ENCODE measurements around the gene HECTD3.
A peak's percentile ranks its signal among the peaks of the same experiment; 100 is the strongest.

Gene HECTD3

DNA sequence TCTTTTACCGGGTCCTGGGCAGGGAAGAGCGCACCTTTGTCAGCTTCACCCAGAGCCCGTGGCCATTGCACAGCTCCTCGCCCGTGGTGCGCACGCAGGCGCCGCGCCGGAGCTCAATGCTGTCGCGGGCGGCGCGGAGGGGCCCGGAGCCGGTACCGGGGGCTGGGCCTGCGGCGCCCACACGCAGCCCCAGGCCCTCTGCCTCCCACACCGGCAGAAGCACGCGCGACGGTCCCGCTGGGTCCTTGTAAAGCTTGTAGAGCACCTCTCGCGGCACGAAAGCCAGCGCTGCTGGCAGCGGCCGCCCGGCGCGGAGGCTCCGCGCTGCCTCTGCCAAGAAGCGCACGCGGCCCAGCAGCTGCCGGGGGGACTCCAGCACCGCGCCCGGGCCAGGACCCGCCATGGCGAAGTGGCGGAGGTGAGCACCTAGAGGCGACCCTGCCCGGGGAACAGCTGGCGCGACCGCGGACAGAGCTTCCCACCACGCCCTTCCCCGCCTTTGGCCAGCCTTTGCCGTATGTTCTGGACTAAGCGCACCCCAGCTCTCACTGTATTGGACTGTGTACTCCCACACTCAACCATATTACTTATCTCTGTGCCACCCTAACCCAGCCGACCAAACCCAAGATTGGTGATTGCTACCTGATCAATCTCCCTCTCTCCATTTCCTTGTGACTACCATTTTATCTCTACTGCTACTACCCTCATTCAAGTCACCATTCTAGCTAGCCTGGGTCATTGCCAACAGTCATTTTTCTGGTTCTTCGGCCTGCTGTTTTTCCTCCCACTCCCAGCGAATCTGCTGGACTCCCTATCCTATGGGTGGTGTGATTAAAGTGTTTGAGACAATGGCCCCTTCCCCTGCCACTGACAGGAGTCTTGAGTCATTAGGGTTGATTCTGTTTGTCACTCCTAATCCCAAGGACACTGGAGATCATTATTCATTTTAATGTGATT is at the start of gene HECTD3:
Gene HECTD3, minus strand, starts transcription at position 470 of the 957 bp plus-strand sequence. Its CDS starts 67 bp downstream, at position 403.
- DNase-seq, result peak; percentile 69

DNA sequence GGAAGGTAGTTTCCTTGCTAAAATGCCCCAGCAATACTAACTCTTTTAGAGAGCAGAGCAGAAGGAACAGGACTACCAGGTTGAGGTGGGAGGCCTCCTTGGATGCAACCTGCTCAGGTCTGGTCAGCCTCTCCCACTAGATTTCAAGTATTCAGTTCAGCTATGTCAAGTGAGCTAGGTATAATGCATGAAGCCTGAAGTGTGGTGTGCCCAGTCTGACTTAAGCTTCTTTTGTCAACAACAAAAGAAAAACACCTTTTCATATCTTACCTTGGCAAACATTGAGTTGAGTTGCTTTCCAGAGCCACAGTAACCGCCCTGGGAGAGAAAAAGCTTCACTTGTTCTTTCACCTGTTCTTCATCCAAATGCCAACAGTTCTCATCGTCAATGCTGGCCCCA is 48.7 kb upstream of the HECTD3 start:
- no peak for DNase-seq

DNA sequence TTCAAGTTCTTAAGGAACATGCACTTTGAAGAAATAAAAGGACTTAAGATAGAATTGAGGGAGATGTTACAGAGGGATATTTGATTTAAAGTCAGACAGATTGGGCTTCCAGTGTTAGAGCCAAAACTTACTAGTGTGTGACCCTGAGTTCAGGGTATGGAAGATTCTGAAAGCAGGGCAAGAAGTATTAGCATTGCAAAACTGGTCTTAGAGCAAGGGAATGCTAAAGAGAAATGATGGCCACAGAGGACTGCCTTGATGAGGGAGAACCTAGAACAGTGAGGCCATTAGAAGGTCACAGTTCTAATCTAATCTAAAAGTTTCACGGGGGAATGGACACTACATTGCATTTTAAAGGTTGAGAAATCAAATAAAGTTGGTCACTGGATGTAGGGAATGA is 46.4 kb upstream of the HECTD3 start:
- no peak for DNase-seq

DNA sequence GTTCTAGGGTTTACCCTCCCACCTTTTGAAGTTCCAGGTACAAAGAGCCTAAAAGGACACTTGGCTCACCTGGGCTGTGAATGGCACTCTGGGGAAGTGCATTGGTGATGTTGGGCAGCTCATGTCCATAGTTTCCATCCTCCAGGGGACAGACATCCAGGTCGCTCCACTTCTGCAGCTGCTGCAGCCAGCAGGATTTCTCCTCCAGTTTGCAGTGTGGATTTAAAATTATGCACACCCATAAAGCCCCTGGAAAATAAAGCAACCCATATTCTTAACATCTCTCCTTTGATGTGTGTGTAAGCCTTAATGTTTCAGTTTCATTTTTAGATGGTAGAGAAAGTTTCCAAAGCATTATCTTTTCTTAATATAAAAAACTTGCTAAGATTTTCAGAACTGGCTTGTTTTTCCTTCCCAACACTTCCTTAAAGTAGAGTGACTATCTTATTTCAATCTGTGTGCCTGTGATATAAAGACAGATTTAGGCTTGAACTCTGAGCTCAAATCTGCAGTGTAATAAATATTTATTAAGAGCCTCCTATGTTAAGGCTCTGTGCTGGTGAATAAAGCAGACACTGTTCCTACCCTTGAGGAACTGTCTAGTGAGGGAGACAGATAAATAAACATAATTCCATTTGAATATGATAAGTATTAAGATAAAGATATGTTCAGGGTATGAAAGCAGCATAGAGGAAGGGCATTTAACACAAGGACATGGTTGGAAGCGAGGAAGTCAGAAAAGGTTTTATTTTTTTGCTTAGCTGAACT is 40.1 kb upstream of the HECTD3 start:
- DNase-seq, result no peak

DNA sequence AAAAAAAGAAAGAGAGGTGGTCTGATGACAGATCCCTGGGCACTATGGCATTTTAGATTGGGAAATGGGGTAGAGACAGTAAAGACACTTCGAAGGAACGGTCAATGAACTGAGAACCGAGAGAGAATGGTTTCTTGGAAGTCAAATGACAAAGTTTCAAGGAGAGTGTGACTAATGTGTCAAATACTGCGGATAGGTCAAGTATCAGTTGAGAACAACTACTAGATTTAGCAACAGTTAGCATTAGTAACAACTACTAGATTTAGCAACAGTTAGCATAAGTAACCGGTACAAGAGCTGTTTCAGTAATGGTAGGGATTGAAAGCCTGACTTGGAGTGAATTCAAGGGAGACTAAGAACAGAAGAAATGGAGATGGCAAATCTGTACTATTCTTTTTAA is 35.9 kb upstream of the HECTD3 start:
- no peak for DNase-seq

DNA sequence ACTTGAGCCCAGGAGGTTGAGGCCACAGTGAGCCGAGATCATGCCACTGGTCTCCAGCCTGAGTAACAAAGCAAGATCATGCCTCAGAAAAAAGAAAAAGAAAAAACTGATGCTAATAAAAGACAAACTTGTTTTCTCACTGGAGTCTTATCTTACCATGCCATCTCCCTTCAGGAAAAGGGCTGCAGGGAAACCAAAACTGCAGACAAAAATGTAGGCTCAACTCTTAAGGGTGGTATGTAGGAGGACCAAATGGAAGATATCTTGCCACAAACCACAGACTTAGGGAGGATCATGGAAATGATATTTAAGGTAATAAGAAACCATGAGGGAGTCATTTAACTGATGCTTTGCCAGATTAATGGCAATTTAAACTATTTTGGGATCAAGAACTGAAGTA is 33.8 kb upstream of the HECTD3 start:
- no peak for DNase-seq

DNA sequence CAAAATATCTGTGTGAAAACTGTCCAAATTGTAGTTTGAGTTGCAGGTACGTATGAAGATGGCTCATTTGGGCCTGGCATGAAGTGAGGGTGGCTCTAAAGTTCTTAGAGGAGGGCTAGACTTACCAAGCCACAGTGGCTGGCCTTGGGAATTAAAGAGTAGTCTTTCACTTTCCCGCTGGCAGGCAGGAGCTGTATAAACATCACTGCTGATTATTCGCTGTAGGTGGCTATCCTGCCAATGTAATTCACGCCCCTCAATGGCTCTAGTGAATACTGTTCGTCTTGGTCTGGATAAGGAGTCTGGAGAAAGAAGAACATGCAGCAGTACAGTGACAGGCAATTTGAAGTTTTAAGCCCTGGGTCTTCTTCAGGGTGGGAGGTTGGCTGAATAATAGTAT is 32.0 kb upstream of the HECTD3 start:
- no peak for DNase-seq

DNA sequence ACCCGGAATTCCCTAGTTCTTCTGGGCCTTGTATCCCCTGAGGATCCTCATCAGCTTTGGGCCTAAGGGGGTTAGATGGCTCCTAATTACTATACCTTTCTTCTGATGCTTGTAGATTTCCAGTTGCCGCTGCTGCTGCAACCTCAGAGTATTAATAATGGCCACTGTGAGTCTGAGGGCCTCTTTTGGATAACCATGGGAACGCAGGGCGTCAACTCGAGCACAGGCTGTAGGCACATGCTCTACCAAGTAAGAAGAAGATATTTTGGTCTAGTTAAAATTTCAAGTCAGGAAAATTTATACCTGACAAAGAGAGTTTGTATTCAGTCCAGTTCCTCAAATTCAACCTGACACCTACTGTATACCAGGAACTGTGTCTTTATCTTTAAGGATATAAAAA is 29.2 kb upstream of the HECTD3 start:
- DNase-seq, result no peak

DNA sequence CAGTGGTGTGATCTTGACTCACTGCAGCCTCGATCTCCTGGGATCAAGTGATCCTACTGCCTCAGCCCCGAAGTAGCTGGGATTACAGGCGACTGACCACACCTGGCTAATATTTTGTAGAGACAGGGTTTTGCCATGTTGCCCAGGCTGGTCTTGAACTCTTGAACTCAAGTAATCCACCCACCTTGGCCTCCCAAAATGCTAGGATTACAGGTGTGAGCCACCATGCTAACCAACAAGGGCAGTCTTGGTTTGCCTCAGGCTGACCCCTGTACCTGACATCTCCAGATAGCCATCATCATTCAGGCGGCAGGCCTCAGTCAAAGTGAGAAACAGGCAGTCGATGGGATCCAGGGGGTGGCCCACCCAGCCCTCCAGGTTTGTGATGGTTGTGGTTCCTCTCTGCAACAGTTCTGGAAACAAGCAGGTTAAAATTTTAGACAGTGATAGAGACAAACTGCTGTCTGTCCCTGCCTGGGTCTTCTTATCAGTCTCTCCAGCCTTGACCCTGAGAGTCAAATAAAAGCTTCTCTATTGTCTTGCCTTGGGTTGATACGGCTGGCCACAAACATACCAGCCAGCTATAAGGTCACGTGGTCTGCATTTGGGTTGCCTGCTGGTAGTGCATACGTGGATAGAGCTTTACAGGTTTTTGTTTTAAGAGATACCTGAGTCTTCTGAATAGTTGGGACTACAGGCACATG is 27.7 kb upstream of the HECTD3 start:
- DNase-seq, result no peak

DNA sequence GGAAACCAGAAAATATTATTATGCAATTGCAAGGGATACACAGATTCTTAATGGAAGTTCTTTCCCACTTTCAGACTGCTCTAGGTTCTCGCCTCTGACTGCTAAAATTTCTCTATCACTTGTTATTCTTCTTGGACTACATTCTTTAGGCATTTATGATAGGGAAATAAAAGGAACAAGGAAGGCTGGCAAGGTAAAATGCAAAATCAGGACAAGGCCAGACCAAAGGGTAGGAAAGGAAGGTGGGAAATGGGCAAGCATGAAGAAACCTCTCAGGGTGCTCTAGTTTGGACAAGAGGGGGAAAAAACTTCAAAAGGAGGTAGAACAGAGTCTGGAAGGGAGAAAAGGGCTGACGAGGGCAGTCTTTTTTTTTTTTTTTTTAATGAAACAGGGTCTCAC is 27.1 kb upstream of the HECTD3 start:
- no peak for DNase-seq

DNA sequence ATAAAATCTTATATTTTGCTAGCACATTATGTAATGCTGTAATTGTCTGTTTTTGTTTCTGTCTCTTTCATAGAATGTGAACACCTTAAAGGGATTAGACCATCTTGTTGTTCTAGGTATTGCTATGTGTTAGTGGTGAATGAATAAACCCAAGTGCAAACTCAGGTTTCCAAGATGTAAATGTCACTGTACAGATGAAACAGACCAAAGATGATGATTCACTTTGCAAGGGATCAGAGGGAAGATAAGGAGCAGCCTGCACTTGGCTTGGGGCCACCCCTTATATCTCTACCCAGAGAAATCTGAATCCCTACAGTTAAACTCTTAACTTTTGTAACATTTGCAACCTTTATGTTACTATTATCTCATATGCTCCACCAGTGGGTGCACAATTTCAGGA is 26.3 kb upstream of the HECTD3 start:
- DNase-seq, result no peak

DNA sequence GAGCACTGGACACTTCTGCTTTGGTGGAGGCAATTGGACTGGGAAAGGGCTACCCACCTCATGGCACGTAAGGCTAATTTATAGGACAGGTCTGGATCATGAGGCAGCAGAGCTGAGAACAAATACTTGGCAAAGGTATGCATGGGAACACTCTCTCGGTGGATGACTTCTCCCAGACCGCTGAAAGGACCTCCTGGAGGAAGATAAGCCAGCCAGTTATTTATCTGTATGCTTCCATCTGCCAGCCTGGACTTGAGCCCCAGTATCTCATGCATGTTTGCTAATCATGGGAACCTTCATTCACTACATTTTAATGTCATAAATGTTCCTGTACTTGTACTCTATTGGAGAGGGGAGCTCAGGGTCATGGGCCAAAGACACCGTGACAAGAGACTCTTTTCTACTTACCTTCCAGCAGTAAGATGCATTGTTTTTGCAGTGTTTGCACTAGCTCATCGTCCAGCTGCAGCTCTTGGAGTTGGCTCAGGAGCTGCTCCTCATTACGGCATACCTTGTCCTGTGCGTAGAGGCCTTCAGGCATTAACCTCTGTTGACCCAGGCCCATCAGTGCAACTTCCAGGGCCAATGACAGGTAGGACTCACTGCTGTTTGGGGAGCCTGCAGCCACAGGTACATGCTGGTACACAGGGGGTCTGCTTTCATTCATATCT is 24.6 kb upstream of the HECTD3 start:
- no peak for DNase-seq

DNA sequence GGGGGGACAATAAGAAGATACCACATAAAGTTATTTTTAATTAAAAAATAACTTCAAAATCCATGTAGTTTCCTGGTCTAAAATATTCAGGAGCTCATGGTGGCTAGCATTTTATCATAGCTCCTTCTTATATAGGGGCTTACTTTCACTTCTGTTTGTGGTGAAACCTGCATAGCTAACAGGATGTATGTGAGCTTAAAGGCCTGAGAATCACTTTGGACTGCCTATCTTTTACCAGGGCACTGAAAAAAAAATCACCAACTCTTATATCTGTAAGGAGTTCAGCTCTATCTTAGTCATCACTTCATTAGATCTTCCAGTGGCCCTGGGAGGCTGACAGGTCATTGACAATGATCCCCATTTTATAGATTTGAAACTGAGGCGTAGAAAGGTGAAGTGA is 22.2 kb upstream of the HECTD3 start:
- no peak for DNase-seq

DNA sequence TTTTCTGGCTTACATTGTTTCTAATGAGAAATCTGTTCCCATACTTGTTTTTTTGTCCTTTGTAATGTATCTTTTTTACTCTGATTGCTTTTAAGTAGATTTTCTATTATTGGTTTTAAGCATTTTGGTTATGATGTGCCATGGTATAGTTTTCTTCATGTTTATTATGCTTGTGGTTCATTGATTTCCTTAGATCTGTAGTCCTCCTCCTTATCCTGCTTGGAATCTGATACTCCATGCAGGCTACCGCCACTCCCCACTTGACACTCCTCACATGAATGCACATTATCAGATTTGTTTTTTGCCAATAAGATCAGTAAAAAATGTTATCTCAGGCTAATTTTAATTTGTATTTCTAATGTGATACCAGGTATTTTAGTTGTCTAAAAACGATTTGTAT is 21.7 kb upstream of the HECTD3 start:
- DNase-seq, result no peak

DNA sequence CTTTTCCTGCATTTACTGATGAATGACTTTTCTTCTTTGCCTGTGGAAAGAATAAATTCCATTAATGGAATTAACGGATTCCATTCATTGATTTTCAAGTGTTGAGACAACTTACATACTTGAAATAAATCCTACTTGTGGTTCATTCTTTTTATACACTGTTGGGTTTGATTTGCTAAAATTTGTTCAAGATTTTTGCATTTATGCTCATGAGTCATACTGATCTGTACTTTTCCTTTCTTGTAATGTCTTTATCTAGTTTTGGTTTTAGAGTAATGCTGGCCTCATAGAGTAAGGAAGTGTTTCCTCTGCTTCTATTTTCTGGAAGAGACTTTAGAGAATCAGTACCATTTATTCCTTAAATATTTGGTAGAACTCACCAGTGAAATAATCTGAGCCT is 15.3 kb upstream of the HECTD3 start:
- DNase-seq, result no peak

DNA sequence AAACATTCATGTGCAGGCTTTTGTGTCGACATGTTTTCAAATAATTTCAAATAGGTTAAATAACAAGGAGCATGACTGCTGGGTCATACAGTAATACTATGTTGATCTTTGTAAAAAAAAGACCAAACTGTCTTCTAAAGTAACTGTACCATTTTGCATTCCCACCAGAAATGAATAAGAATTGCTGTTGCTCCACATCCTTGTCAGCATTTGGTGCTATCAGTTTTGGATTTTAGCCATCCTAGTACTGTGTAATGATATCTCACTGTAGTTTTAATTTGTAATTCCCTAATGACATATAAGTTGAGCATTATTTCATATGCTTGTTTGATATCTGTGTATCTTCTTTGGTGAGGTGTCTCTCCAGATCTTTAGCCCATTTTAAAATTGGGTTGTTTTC is 12.5 kb upstream of the HECTD3 start:
- no peak for DNase-seq

DNA sequence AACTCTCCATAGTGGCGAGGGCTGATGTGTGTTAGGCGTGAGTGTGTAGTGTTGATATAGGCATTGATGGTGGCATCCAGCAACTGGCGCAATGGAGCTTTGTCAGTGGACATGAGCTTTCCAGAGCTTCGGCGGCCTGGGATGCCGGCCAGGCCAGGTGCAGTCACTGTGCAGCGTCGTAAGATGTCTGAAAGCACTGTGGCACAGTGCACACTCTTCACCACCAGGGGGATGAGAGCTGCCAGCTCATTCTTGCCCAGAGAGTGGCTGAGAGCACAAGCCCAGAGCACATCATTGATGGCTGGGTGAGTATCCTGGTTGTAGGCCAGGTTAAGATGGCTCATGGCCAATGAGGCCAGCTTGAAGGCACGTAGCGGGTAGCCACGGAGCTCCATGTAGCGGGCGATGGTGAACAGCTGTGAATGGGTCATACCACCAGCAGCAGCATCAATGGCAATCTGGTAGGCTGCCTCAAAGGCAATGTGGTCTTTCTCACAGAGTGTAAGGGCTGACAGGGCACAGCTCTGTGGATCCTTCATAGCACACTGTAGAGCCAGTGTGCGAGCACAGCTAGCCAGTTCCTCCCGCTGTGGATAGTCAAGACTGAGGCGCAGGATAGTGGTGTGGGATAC is 7.6 kb upstream of the HECTD3 start:
- DNase-seq, result peak; percentile 49

DNA sequence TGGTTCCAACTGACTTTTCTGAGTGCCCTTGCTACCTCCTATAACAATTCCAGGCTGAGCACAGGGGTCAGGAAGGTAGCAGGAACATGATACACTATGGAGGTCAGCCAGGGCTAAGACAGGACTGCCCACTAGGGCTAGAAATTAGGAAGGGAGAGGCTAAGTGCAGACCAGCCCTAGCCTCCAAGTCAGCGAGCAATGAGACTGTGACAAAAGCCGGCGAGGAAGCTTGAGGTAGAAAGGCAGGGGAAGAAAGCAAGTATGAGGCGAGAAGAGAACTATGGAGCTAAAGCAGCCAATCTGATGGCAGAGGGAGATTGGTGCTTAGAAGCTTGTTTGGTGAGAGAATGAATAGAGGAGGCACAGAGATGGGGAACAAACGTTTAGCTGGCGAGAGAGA is 5.6 kb upstream of the HECTD3 start:
- DNase-seq, result no peak

DNA sequence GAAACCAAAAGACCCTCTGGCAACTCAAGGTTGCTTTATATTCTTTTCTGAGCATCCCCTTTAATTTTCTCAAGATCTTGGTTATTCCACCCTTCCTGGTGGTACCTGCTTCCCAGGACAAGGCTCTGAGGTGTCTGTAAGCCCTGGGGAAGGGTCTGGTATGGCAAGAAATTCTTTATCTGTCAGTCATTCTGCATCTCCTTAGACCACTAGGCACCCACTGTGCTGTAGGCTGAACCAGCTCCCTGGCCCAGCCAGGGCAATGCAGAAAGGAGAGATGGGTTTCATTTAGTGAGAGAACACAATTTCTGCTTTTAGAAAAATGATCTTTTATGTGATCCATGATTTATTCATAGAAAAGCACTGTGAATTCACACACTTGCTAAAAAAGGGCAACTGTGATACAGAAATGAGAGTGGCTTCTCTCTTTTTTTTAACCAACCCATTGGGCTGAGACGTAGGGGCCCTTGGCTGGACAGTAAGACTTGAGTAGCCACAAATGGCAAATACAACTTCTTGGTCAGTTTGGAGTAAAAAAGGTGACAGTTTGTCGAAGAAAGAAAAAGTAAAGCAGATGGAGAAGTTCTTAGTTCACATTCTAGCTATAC is 5.1 kb upstream of the HECTD3 start:
- DNase-seq, result no peak

DNA sequence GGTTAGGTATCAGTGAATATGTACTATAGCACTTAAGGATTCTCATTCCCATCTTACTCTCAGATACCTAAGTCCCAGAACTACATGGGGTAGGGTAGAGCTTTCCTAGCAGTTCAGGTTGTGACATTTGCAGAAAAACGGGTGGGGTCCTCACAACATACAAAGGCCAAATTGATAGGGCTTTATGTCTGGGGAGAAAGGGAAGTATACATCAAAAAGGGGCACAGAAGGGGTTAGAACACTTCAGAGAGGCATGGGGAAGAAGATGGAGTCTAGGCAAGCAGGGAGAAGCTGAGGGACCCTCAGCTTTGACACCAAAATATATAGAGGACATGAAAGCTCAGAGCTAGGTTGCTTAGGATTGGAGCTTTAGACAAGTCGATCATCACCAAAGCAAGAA is 4.6 kb upstream of the HECTD3 start:
- no peak for DNase-seq

DNA sequence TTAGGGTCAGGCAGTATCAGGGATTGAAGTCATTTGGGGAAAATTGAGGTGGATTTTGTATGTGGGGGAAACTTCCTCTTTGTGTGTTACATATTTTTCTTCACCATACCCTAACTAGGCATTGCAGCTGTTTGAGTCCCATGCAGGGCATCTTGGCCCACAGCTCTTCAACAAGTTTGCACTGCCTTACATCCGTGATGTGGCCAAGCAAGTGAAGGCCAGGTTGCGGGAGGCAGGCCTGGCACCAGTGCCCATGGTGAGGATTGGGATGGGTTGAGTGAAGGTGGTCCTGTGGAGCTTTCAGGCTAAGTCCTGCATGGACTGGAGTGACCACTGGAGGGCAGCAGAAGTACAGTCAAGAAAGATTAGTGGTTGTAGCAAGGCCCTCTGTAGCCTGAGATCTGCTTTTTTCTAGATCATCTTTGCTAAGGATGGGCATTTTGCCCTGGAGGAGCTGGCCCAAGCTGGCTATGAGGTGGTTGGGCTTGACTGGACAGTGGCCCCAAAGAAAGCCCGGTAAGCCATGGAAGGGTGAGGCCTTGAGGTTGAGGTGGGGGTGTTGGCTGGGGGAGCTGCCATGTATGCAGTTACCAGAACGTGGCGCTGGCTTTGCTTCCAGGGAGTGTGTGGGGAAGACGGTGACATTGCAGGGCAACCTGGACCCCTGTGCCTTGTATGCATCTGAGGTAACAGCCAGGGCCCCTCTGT is 3.4 kb upstream of the HECTD3 start:
- DNase-seq, result peak; percentile 81

Data from activated gamma-delta T cell treated with Interleukin-2 at 50 U/mL for 16 hours (primary cell).